GM21529 (cell line): ENCODE measurements around the gene PAK5.

Experiments
- ATAC-seq: cut with Tn5 transposase; IDR thresholded peaks from one replicate; pipeline ENCODE4 v1.9.1; 2021; ENCODE audit not compliant: unreplicated experiment

PAK5 gene

GRCh38 chr20:9501473-9501872 lies 337.4 kb downstream of the PAK5 start:
- no peak for ATAC-seq

- no peak for ATAC-seq
Measured at GRCh38 chr20:9500121-9500520, 338.8 kb downstream of the PAK5 start.

- ATAC-seq, result no peak
Measured at GRCh38 chr20:9499126-9499899, 339.6 kb downstream of the PAK5 start.

GRCh38 chr20:9498322-9498721 lies 340.6 kb downstream of the PAK5 start:
- ATAC-seq, result no peak

- no peak for ATAC-seq
Measured at GRCh38 chr20:9496155-9496554, 342.7 kb downstream of the PAK5 start.

GRCh38 chr20:9495701-9496100 lies 343.2 kb downstream of the PAK5 start:
- ATAC-seq, result no peak

GRCh38 chr20:9493803-9494202 lies 345.1 kb downstream of the PAK5 start:
- no peak for ATAC-seq

GRCh38 chr20:9492067-9492466 lies 346.8 kb downstream of the PAK5 start:
- ATAC-seq, result no peak

- no peak for ATAC-seq
Measured at GRCh38 chr20:9491324-9491723, 347.6 kb downstream of the PAK5 start.

GRCh38 chr20:9490631-9491030 lies 348.2 kb downstream of the PAK5 start:
- ATAC-seq, result no peak

GRCh38 chr20:9490161-9490560 lies 348.7 kb downstream of the PAK5 start:
- no peak for ATAC-seq

GRCh38 chr20:9488063-9488462 lies 350.8 kb downstream of the PAK5 start:
- ATAC-seq, result no peak
